GM12875 (cell line): Measurements from ENCODE around the gene MBP.

ENCODE experiments used
- H3K4me3 ChIP-seq: one replicate; pipeline ENCODE4 v1.5.1; 2011; ENCODE audit warnings: low read depth, low read length, control low read depth
- TF ChIP-seq, protein P1 (sequence below): IDR thresholded peaks from 2 replicates; pipeline ENCODE4 v1.5.1; 2011; ENCODE audit warnings: low read depth, mild to moderate bottlenecking, control low read depth, inconsistent platforms, low read length, moderate library complexity, borderline replicate concordance; ENCODE audit not compliant: insufficient read depth

The MBP gene

DNA sequence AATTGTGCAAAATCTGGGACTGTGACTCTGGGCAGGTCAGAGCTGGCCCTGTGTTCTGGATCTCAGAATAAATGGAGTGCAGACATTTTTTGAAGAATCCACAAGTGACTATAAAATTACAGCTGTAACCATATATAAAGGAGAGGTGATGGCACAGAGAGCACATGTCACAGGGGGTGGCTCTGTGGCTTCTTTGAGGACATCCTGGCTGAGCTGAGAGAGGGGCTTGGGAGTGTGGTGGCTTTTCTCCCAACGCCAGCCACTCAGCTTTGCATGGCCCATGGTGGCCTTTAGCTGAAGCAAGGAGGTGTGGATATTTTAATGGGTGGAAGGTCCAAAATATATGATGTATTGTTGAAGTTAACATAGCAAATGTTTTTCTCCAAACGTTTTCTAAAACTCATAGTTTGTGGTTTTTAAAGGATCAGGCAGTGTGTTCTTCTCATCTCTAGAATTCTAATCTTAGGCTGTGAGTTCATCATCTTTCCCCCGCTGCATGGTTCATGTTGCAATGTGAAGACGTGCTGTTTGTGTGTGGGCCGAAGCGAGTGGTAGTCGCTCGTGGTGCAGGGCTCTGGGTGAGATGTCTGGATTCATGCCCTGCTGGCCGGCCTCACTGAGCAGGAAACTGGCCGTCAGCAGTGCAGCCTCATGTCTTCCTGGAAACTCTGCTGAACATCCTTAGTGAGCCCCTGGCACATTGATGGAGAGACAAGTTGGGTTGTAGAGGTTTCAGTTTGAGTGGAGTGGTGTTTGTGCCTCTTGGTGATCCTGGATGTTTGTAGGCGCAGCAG is 200.4 kb downstream of the MBP start:
- H3K4me3 ChIP-seq = no peak overlapping the region
- TF ChIP-seq, protein P1, sequence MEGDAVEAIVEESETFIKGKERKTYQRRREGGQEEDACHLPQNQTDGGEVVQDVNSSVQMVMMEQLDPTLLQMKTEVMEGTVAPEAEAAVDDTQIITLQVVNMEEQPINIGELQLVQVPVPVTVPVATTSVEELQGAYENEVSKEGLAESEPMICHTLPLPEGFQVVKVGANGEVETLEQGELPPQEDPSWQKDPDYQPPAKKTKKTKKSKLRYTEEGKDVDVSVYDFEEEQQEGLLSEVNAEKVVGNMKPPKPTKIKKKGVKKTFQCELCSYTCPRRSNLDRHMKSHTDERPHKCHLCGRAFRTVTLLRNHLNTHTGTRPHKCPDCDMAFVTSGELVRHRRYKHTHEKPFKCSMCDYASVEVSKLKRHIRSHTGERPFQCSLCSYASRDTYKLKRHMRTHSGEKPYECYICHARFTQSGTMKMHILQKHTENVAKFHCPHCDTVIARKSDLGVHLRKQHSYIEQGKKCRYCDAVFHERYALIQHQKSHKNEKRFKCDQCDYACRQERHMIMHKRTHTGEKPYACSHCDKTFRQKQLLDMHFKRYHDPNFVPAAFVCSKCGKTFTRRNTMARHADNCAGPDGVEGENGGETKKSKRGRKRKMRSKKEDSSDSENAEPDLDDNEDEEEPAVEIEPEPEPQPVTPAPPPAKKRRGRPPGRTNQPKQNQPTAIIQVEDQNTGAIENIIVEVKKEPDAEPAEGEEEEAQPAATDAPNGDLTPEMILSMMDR = no peak

DNA sequence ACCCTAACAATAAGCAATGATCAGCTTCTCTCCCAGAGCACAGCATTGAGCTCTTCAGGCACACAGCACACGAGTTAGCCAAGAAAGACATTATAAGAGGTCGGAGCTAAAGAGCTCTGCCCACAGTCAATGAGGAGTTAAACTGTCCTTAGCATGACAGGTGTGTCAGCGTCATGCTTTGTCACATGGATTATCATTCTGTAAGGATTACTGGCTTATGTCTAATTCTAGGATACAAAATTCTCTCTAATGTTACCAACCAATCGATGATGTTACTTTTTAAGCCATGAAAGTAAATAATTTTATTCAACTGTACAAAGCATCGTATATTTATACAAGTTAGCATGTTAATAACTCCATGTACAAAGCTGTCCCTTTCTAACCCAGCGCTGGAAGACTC is 201.4 kb downstream of the MBP start:
- H3K4me3 ChIP-seq = no peak overlapping the region
- TF ChIP-seq, protein P1 = no peak
